Mammary epithelial cell (primary cell): ENCODE results near the gene SERPIND1.

ENCODE experiments used
- CTCF ChIP-seq, 2 donors: IDR thresholded peaks in 1 of 2; conservative IDR thresholded peaks in 1 of 2; 2 replicates each; pipeline ENCODE4 v1.5.1; 2011 to 2012; ENCODE audit warnings: inconsistent platforms in 2 of 2, low read length in 2 of 2, mild to moderate bottlenecking in 2 of 2, control low read depth in 1 of 2, low read depth in 1 of 2; ENCODE audit not compliant: insufficient read depth in 1 of 2; ENCODE audit errors: extremely low read depth in 1 of 2
- EZH2 ChIP-seq: IDR thresholded peaks from 2 replicates; pipeline ENCODE4 v1.6.1; 2012; ENCODE audit warnings: low read length, inconsistent platforms, borderline replicate concordance

GRCh38 chr22:20793748-20794649 is 20.1 kb downstream of the SERPIND1 start:
- TF ChIP-seq EZH2: no peak
- TF ChIP-seq CTCF (conservative IDR thresholded peaks at IDR 0.05 in 1 of 2, IDR thresholded peaks at IDR 0.05 in 1 of 2; ENCODE audit: extremely low read depth in 1 of 2, insufficient read depth in 1 of 2, low read depth in 1 of 2, low read length in 2 of 2): no peak
